ENCODE measurements around the gene ZBTB38. TPM values are rescaled to one million over a fixed set of nuclear protein-coding genes. Genes with fewer than 3 reads are reported as not detected.

The ZBTB38 gene
- total RNA-seq, 5 donors from 2014 or later (not counting 1 experiment from before 2014, with no cell fraction given): 38.7 to 72.3 (median 58.2) TPM

DNA sequence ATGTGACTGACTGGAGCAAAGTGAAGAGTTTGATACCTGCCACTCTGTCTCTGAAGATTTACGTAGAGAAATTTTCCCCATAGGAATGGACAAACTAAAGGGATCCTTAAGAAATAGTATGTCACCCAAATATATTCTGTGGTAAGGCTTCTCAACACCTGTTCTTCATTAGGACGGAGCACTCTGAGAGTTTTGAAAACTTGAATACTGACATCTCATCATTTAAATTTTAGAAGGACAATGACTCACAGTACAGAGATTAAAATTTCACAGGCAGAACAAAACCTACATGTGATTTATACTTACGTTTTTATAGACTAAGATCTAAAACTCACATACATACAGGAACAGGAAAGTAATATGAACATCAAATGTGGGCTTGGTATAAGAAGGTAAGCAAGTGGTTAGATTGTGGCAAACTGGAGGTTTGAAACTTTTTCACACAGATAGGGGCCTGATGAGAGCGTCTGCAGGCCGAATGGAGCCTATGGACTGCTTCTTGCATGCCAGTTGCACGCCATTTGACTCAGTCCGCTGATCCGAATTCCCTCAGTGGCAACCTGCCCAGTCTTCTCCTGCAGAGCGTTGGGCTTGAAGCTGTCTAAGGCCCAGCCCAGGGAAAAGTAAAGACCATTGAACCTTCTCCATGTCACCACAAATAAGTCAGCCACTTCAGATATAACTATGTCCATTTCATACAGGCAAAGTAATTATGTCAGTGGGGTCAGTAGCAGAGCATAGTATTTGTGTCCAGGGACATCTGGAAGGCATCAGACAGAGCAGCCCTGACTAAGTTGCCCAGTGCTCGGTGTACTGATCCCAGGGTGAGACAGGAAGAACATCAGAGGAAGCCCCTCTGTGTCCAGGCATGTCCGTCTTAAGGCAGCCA, 45.7 kb downstream of the ZBTB38 start:
- Histone ChIP-seq H3K4me1 (ENCODE audit: control insufficient read depth in 1 of 2, extremely low read depth in 1 of 2, insufficient read depth in 2 of 2, low read length in 2 of 2) (peaks cover 23 to 68% of the 10 kb centered on the region in 2 experiments), H3K36me3 (ENCODE audit: control insufficient read depth in 2 of 2, extremely low read depth in 1 of 2, insufficient read depth in 1 of 2, low read length in 1 of 2) (peaks cover 0 to 33% of the 10 kb centered on the region in 2 donors), H3K27me3 (replicated peaks in 1 of 2; ENCODE audit: control insufficient read depth in 2 of 2, extremely low read depth in 1 of 2, insufficient read depth in 2 of 2, low read length in 1 of 2) (no peaks in the 10 kb centered on the region), H3K9me3 (no peaks in the 10 kb centered on the region), H3K27ac (ENCODE audit: low read length) (peak overlapping the region; percentile 93), H3K4me3 (ENCODE audit: control insufficient read depth in 1 of 2, extremely low read depth in 1 of 2, low read length in 1 of 2) (no peak overlapping the region)
- Mint-ChIP-seq H3K27me3 (no peaks in the 10 kb centered on the region), H3K36me3 (peaks cover 45% of the 10 kb centered on the region), H3K9me3 (no peaks in the 10 kb centered on the region), H3K4me1 (peaks cover 81 to 91% (median 89%) of the 10 kb centered on the region in 3 donors), H3K27ac (peak overlapping the region; percentile 99), H3K4me3 (peak overlapping the region; percentile 55 to 72 (median 71))
- peak; percentile 38 to 76 (median 54) for ATAC-seq (replicated peaks in 1 of 4)
- WGBS (ENCODE audit: insufficient coverage): 37% methylated on average over 7 of the region's 11 CpGs
- ChIA-PET CTCF (interaction anchor here (0.6 to 3.4 kb wide), 2 partner anchors 11 to 1629 kb away, joined by 3 to 21 read pairs; no protein-coding TSS in a partner anchor), POLR2A (interaction anchor here (0.6 to 1.3 kb wide), 3 partner anchors 10 to 73 kb away, joined by 3 to 5 read pairs (median 3); no protein-coding TSS in a partner anchor)
- peak in 11 of 35 experiments; percentile 7 to 65 (median 17) for DNase-seq

DNA sequence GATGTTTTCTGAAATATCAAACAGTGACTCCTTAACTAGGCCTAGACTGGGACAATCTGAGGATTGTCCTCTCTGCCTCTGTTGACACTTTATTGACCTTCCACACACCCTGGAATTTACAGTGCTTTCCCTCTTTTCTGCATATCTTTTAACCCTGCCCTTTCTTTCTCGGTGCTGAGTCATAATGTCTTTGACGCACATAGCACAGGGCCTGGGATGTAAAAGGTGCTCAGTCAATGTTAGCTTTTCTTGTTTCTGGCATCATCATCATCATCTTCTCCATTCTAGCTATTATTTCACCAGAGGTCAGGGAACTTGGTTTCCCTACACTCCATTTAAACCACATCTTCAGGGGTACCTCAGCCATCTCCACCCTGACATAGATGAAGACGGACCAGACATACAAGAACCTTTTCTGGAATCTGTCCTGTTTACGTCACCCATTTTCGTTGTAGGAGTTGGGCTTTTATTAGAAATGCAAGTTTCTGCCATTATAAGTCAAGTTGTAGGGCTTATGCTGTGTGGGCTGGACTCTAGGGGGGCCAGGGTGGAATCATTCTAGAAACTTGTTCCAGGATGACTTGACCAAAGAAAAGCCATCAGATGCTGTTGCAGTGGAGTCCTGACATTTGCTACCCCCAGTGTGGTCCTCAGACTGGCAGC, 46.6 kb downstream of the ZBTB38 start:
- Histone ChIP-seq H3K9me3 (no peaks in the 10 kb centered on the region), H3K4me3 (ENCODE audit: control insufficient read depth in 1 of 2, extremely low read depth in 1 of 2, low read length in 1 of 2) (no peak overlapping the region), H3K4me1 (ENCODE audit: control insufficient read depth in 1 of 2, extremely low read depth in 1 of 2, insufficient read depth in 2 of 2, low read length in 2 of 2) (peaks cover 23 to 59% of the 10 kb centered on the region in 2 experiments), H3K27ac (ENCODE audit: low read length) (peak overlapping the region; percentile 93), H3K36me3 (ENCODE audit: control insufficient read depth in 2 of 2, extremely low read depth in 1 of 2, insufficient read depth in 1 of 2, low read length in 1 of 2) (peaks cover 0 to 33% of the 10 kb centered on the region in 2 donors), H3K27me3 (replicated peaks in 1 of 2; ENCODE audit: control insufficient read depth in 2 of 2, extremely low read depth in 1 of 2, insufficient read depth in 2 of 2, low read length in 1 of 2) (no peaks in the 10 kb centered on the region)
- Mint-ChIP-seq H3K9me3 (no peaks in the 10 kb centered on the region), H3K4me1 (peaks cover 83 to 91% (median 88%) of the 10 kb centered on the region in 3 donors), H3K4me3 (peak overlapping the region in 2 of 3 donors; percentile 3 to 72), H3K27ac (peak overlapping the region; percentile 99), H3K27me3 (no peaks in the 10 kb centered on the region), H3K36me3 (peaks cover 52% of the 10 kb centered on the region)
- no CpG with 5 or more reads among the region's 5 CpGs for WGBS (ENCODE audit: insufficient coverage)
- CTCF ChIA-PET: interaction anchor here in 1 of 2 donors (0.6 kb wide), 1 partner anchor 1628 kb away, joined by 3 read pairs; no protein-coding TSS in a partner anchor
- DNase-seq: peak in 1 of 35 experiments; percentile 22
- no peak for ATAC-seq (replicated peaks in 1 of 4)
- POLR2A ChIA-PET: interaction anchor here in 1 of 2 donors (1.2 kb wide), 1 partner anchor 10 kb away, joined by 3 read pairs; no protein-coding TSS in a partner anchor

DNA sequence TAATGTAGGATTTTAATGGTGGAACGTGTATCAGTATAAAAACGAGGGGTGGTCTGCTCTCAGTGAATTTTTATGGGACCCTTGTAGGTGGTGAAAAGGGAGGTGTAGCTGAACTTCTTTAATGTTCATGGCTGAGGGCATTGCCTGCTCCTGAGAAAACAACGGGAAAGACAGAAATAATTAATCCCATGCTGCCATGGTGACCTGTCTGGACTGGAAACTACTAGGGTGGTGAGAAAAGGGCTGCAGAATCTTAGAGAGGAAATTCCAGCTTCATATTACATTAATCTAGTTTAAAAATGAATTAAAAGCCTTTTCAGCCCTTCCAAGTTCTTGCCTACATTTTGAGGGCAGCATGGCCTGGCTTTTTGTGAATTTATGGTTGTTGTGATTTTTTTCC, 47.6 kb downstream of the ZBTB38 start:
- Mint-ChIP-seq H3K9me3 (no peaks in the 10 kb centered on the region), H3K27me3 (no peaks in the 10 kb centered on the region), H3K27ac (peak overlapping the region; percentile 99), H3K4me1 (peaks cover 75 to 88% (median 84%) of the 10 kb centered on the region in 3 donors), H3K36me3 (peaks cover 54% of the 10 kb centered on the region), H3K4me3 (no peak overlapping the region)
- ChIA-PET POLR2A (no interaction called here), CTCF (no interaction called here)
- Histone ChIP-seq H3K4me1 (ENCODE audit: control insufficient read depth in 1 of 2, extremely low read depth in 1 of 2, insufficient read depth in 2 of 2, low read length in 2 of 2) (peaks cover 20 to 49% of the 10 kb centered on the region in 2 experiments), H3K4me3 (ENCODE audit: control insufficient read depth in 1 of 2, extremely low read depth in 1 of 2, low read length in 1 of 2) (no peak overlapping the region), H3K27ac (ENCODE audit: low read length) (peak overlapping the region; percentile 14), H3K27me3 (replicated peaks in 1 of 2; ENCODE audit: control insufficient read depth in 2 of 2, extremely low read depth in 1 of 2, insufficient read depth in 2 of 2, low read length in 1 of 2) (no peaks in the 10 kb centered on the region), H3K36me3 (ENCODE audit: control insufficient read depth in 2 of 2, extremely low read depth in 1 of 2, insufficient read depth in 1 of 2, low read length in 1 of 2) (peaks cover 0 to 36% of the 10 kb centered on the region in 2 donors), H3K9me3 (no peaks in the 10 kb centered on the region)
- DNase-seq (no peak), ATAC-seq (replicated peaks in 1 of 4) (no peak)
- 94% methylated on average over 2 of the region's 3 CpGs for WGBS (ENCODE audit: insufficient coverage)

Other genes starting within 250 kb of the ZBTB38 start
- gene PXYLP1, start 136.7 kb upstream of the ZBTB38 start, total RNA-seq: 10 to 100 TPM; 12.5 to 33.0 (median 14.6) TPM
- 10 to 100 TPM; 52.7 to 80.0 (median 62.6) TPM for gene RASA2, start 118.5 kb downstream of the ZBTB38 start, total RNA-seq